Measurements from ENCODE around the gene VRK2. TPM values are rescaled to one million over a fixed set of nuclear protein-coding genes. Genes with fewer than 3 reads are reported as not detected.

Gene VRK2
- 10 to 100 TPM; 21.5 to 22.8 TPM for total RNA-seq

GRCh38 chr2:58046585-58047372, at the start of gene VRK2:
Gene VRK2 (plus strand): TSS chr2:58046806. CDS start chr2:58048832, 2,026 bp downstream.
- peak; percentile 89 for DNase-seq
- H3K4me1 Mint-ChIP-seq: peaks cover 35% of the 10 kb centered on the region
- POLR2A ChIA-PET: interaction anchor here (0.6 to 2.2 kb wide), 10 partner anchors 8 to 194 kb away, joined by 3 to 12 read pairs (median 4); partner anchors contain the start of gene FANCL
- H3K27ac Mint-ChIP-seq: peak within 1 kb of the TSS; percentile 94
- peak within 1 kb of the TSS; percentile 85 for H3K4me3 Mint-ChIP-seq
- ATAC-seq (ENCODE audit: low read depth): peak; percentile 93
- H3K27me3 Mint-ChIP-seq: no peaks in the 10 kb centered on the region
- peaks cover 18% of the 10 kb centered on the region for H3K36me3 Mint-ChIP-seq
- no peaks in the 10 kb centered on the region for H3K9me3 Mint-ChIP-seq

- H3K27me3 Mint-ChIP-seq: no peaks in the 10 kb centered on the region
- H3K36me3 Mint-ChIP-seq: no peaks in the 10 kb centered on the region
Observed at GRCh38 chr2:58006256-58006951, 40.2 kb upstream of the VRK2 start.

GRCh38 chr2:58006952-58007284, 39.7 kb upstream of the VRK2 start:
- no peak for DNase-seq

More at GRCh38 chr2:58006256-58006951, 40.2 kb upstream of the VRK2 start:
- no peak for ATAC-seq (ENCODE audit: low read depth)
- Mint-ChIP-seq H3K27ac (no peak overlapping the region), H3K4me3 (no peak overlapping the region), H3K9me3 (no peaks in the 10 kb centered on the region), H3K4me1 (no peaks in the 10 kb centered on the region)
- POLR2A ChIA-PET: no interaction called here
- no peak for DNase-seq

GRCh38 chr2:58010599-58010998, 36.0 kb upstream of the VRK2 start:
- POLR2A ChIA-PET: no interaction called here
- no peak overlapping the region for H3K27ac Mint-ChIP-seq
- H3K36me3 Mint-ChIP-seq: no peaks in the 10 kb centered on the region
- ATAC-seq (ENCODE audit: low read depth) (no peak), DNase-seq (no peak)
- no peak overlapping the region for H3K4me3 Mint-ChIP-seq
- H3K9me3 Mint-ChIP-seq: peaks cover 2% of the 10 kb centered on the region
- no peaks in the 10 kb centered on the region for H3K4me1 Mint-ChIP-seq
- H3K27me3 Mint-ChIP-seq: no peaks in the 10 kb centered on the region

More at GRCh38 chr2:58006952-58007284, 39.7 kb upstream of the VRK2 start:
- no peaks in the 10 kb centered on the region for H3K36me3 Mint-ChIP-seq
- POLR2A ChIA-PET: no interaction called here
- no peak overlapping the region for H3K27ac Mint-ChIP-seq
- H3K4me1 Mint-ChIP-seq: no peaks in the 10 kb centered on the region
- no peak overlapping the region for H3K4me3 Mint-ChIP-seq
- H3K27me3 Mint-ChIP-seq: no peaks in the 10 kb centered on the region
- ATAC-seq (ENCODE audit: low read depth): no peak
- H3K9me3 Mint-ChIP-seq: no peaks in the 10 kb centered on the region

- ATAC-seq (ENCODE audit: low read depth) (no peak), DNase-seq (no peak)
- peaks cover 7% of the 10 kb centered on the region for H3K36me3 Mint-ChIP-seq
- H3K27me3 Mint-ChIP-seq: no peaks in the 10 kb centered on the region
- H3K9me3 Mint-ChIP-seq: peaks cover 4% of the 10 kb centered on the region
- POLR2A ChIA-PET: no interaction called here
- H3K4me3 Mint-ChIP-seq: no peak overlapping the region
- no peak overlapping the region for H3K27ac Mint-ChIP-seq
- peaks cover 5% of the 10 kb centered on the region for H3K4me1 Mint-ChIP-seq
Observed at GRCh38 chr2:58019229-58019628, 27.4 kb upstream of the VRK2 start.

GRCh38 chr2:58025150-58025933, 21.3 kb upstream of the VRK2 start:
- Mint-ChIP-seq H3K27ac (no peak overlapping the region), H3K27me3 (no peaks in the 10 kb centered on the region), H3K4me3 (no peak overlapping the region), H3K36me3 (peaks cover 5% of the 10 kb centered on the region), H3K9me3 (peaks cover 1% of the 10 kb centered on the region), H3K4me1 (peaks cover 5% of the 10 kb centered on the region)
- POLR2A ChIA-PET: no interaction called here
- no peak for DNase-seq
- ATAC-seq (ENCODE audit: low read depth): no peak

- ATAC-seq (ENCODE audit: low read depth): no peak
- Mint-ChIP-seq H3K27ac (no peak overlapping the region), H3K27me3 (no peaks in the 10 kb centered on the region), H3K4me3 (no peak overlapping the region), H3K4me1 (peaks cover 5% of the 10 kb centered on the region), H3K36me3 (peaks cover 5% of the 10 kb centered on the region), H3K9me3 (peaks cover 1% of the 10 kb centered on the region)
- DNase-seq: no peak
- POLR2A ChIA-PET: no interaction called here
Observed at GRCh38 chr2:58027029-58027428, 19.6 kb upstream of the VRK2 start.

GRCh38 chr2:58030771-58031170, 15.8 kb upstream of the VRK2 start:
- H3K4me3 Mint-ChIP-seq: no peak overlapping the region
- no peak overlapping the region for H3K27ac Mint-ChIP-seq
- no peaks in the 10 kb centered on the region for H3K9me3 Mint-ChIP-seq
- peaks cover 3% of the 10 kb centered on the region for H3K36me3 Mint-ChIP-seq
- POLR2A ChIA-PET: no interaction called here
- DNase-seq: no peak
- H3K27me3 Mint-ChIP-seq: no peaks in the 10 kb centered on the region
- ATAC-seq (ENCODE audit: low read depth): no peak
- H3K4me1 Mint-ChIP-seq: no peaks in the 10 kb centered on the region

GRCh38 chr2:58032016-58032763, 14.4 kb upstream of the VRK2 start:
- ATAC-seq (ENCODE audit: low read depth) (no peak), DNase-seq (no peak)
- Mint-ChIP-seq H3K36me3 (peaks cover 2% of the 10 kb centered on the region), H3K4me1 (no peaks in the 10 kb centered on the region), H3K27me3 (no peaks in the 10 kb centered on the region), H3K9me3 (no peaks in the 10 kb centered on the region), H3K4me3 (no peak overlapping the region), H3K27ac (no peak overlapping the region)
- POLR2A ChIA-PET: no interaction called here

GRCh38 chr2:58032764-58033080, 13.9 kb upstream of the VRK2 start:
- no peaks in the 10 kb centered on the region for H3K4me1 Mint-ChIP-seq
- DNase-seq (no peak), ATAC-seq (ENCODE audit: low read depth) (no peak)
- POLR2A ChIA-PET: no interaction called here
- H3K27ac Mint-ChIP-seq: no peak overlapping the region
- no peak overlapping the region for H3K4me3 Mint-ChIP-seq
- H3K9me3 Mint-ChIP-seq: no peaks in the 10 kb centered on the region
- no peaks in the 10 kb centered on the region for H3K27me3 Mint-ChIP-seq
- H3K36me3 Mint-ChIP-seq: peaks cover 4% of the 10 kb centered on the region

GRCh38 chr2:58033530-58033929, 13.1 kb upstream of the VRK2 start:
- Mint-ChIP-seq H3K36me3 (peaks cover 8% of the 10 kb centered on the region), H3K27ac (no peak overlapping the region), H3K9me3 (no peaks in the 10 kb centered on the region), H3K4me1 (no peaks in the 10 kb centered on the region), H3K4me3 (no peak overlapping the region), H3K27me3 (no peaks in the 10 kb centered on the region)
- DNase-seq (no peak), ATAC-seq (ENCODE audit: low read depth) (no peak)
- POLR2A ChIA-PET: no interaction called here

GRCh38 chr2:58035352-58035751, 11.3 kb upstream of the VRK2 start:
- DNase-seq (no peak), ATAC-seq (ENCODE audit: low read depth) (no peak)
- Mint-ChIP-seq H3K4me3 (no peak overlapping the region), H3K36me3 (peaks cover 12% of the 10 kb centered on the region), H3K4me1 (peaks cover 5% of the 10 kb centered on the region), H3K27me3 (no peaks in the 10 kb centered on the region), H3K27ac (no peak overlapping the region), H3K9me3 (no peaks in the 10 kb centered on the region)
- POLR2A ChIA-PET: no interaction called here

- no peak overlapping the region for H3K27ac Mint-ChIP-seq
- H3K4me1 Mint-ChIP-seq: peaks cover 13% of the 10 kb centered on the region
- no peaks in the 10 kb centered on the region for H3K27me3 Mint-ChIP-seq
- H3K9me3 Mint-ChIP-seq: no peaks in the 10 kb centered on the region
- POLR2A ChIA-PET: no interaction called here
- peaks cover 18% of the 10 kb centered on the region for H3K36me3 Mint-ChIP-seq
- peak overlapping the region; percentile 26 for H3K4me3 Mint-ChIP-seq
- no peak for DNase-seq
- ATAC-seq (ENCODE audit: low read depth): no peak
Observed at GRCh38 chr2:58039170-58039611, 7.4 kb upstream of the VRK2 start.
